Brain microvascular endothelial cell (primary cell): ENCODE data around the gene DLGAP1.

Experiments
- DNase-seq: peaks from one replicate; pipeline ENCODE4 v3.0.0-alpha.2; 2020
- H3K27ac ChIP-seq: fragments of 250-450 bp; sonication (Bioruptor Pico); 2 replicates; pipeline ENCODE4 v1.5.1; 2020; ENCODE audit warnings: mild to moderate bottlenecking, moderate library complexity
- H3K27me3 ChIP-seq: fragments of 250-450 bp; sonication (Bioruptor Pico); replicated peaks from 2 replicates; pipeline ENCODE4 v1.5.1; 2020; ENCODE audit warnings: mild to moderate bottlenecking
- H3K36me3 ChIP-seq: fragments of 250-450 bp; sonication (Bioruptor Pico); replicated peaks from 2 replicates; pipeline ENCODE4 v1.5.1; 2020; ENCODE audit warnings: mild to moderate bottlenecking
- H3K4me3 ChIP-seq: 2 replicates; pipeline ENCODE4 v1.5.1; 2011; ENCODE audit warnings: low read depth, mild to moderate bottlenecking, control low read depth, low read length, moderate library complexity
- CTCF ChIP-seq: IDR thresholded peaks from 2 replicates; pipeline ENCODE4 v1.5.1; 2011; ENCODE audit warnings: low read depth, mild to moderate bottlenecking, moderate library complexity, low read length, control low read depth, inconsistent platforms; ENCODE audit errors: missing control alignments
- in situ Hi-C: cut with HindIII; loops from 2 replicates; pipeline ENCODE4 v1.10.0; 2017; ENCODE audit warnings: low sequenced_read_pairs, low pct_ligation_motif_present

The DLGAP1 gene

GRCh38 chr18:4236940-4237663 lies 218.0 kb downstream of the DLGAP1 start:
- no peak overlapping the region for H3K4me3 ChIP-seq
- H3K36me3 ChIP-seq = no peaks in the 10 kb centered on the region
- in situ Hi-C loops = no loop called here
- no peak for TF ChIP-seq CTCF
- H3K27ac ChIP-seq = no peak overlapping the region
- no peak for DNase-seq
- H3K27me3 ChIP-seq = no peaks in the 10 kb centered on the region

- TF ChIP-seq CTCF = no peak
- Histone ChIP-seq H3K4me3 (no peak overlapping the region), H3K27ac (no peak overlapping the region), H3K27me3 (no peaks in the 10 kb centered on the region), H3K36me3 (no peaks in the 10 kb centered on the region)
- no peak for DNase-seq
- in situ Hi-C loops = no loop called here
Measured at GRCh38 chr18:4233468-4233867, 221.6 kb downstream of the DLGAP1 start.

GRCh38 chr18:4232656-4233055 lies 222.5 kb downstream of the DLGAP1 start:
- no peak for DNase-seq
- H3K4me3 ChIP-seq = no peak overlapping the region
- H3K27me3 ChIP-seq = no peaks in the 10 kb centered on the region
- TF ChIP-seq CTCF = no peak
- in situ Hi-C loops = no loop called here
- no peaks in the 10 kb centered on the region for H3K36me3 ChIP-seq
- no peak overlapping the region for H3K27ac ChIP-seq

- Histone ChIP-seq H3K27ac (no peak overlapping the region), H3K27me3 (no peaks in the 10 kb centered on the region), H3K36me3 (no peaks in the 10 kb centered on the region), H3K4me3 (no peak overlapping the region)
- in situ Hi-C loops = no loop called here
- no peak for DNase-seq
- no peak for TF ChIP-seq CTCF
Measured at GRCh38 chr18:4231260-4231659, 223.8 kb downstream of the DLGAP1 start.

- Histone ChIP-seq H3K27me3 (no peaks in the 10 kb centered on the region), H3K27ac (no peak overlapping the region), H3K4me3 (no peak overlapping the region), H3K36me3 (no peaks in the 10 kb centered on the region)
- DNase-seq = no peak
- TF ChIP-seq CTCF = no peak
- in situ Hi-C loops = no loop called here
Measured at GRCh38 chr18:4230450-4231168, 224.5 kb downstream of the DLGAP1 start.
